Body of pancreas (tissue), 4 donors: ENCODE data around the gene MYL5.

Experiments used
- POLR2A ChIP-seq, 3 donors: fragments of 450-650 bp; IDR thresholded peaks; one replicate each; pipeline ENCODE4 v1.6.1; 2016; ENCODE audit warnings: antibody characterized with exemption in 3 of 3, mild to moderate bottlenecking in 2 of 3
- TF ChIP-seq, protein P1 (sequence below), 7 experiments: fragments of 450-650 bp in 4 of 7; fragments of 200-600 bp in 3 of 7; sonication (generic) in 3 of 7; IDR thresholded peaks; one replicate each; pipeline ENCODE4 v1.5.1; 2016 to 2019; ENCODE audit warnings: antibody characterized with exemption in 7 of 7

DNA sequence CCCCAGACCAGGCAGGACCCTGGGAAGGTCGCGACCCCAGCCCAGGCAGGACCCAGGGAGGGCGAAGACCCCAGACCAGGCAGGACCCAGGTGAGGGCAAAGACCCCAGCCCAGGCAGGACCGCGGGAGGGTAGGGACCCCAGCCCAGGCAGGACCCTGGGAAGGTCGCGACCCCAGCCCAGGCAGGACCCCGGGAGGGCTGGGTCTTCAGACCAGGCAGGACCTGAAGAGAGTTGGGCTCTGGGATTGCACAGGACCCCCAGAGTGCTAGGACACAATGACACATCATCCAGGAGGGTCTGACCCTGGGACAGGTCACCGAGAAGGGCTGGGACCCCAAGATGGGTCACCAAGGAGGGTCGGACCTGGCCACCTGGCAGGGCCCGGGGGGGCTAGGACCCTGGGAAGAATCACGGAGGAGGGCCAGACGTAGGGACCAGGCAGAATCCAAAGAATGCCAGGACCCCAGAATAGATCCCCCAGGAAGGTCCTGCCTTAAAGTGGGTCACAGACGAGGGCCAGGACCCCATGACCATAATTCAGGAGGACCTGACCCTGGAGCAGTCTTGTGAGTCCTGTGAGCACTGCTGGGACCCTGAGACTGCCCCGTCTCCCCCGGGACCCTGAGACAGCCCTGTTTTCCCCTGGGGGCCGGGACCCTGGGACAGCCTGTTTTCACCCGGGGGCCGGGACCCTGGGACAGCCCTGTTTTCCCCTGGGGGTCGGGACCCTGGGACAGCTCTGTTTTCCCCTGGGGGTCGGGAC is 32.7 kb downstream of the MYL5 start:
- no peak for TF ChIP-seq POLR2A (IDR thresholded peaks at IDR 0.05)
- TF ChIP-seq, protein P1, sequence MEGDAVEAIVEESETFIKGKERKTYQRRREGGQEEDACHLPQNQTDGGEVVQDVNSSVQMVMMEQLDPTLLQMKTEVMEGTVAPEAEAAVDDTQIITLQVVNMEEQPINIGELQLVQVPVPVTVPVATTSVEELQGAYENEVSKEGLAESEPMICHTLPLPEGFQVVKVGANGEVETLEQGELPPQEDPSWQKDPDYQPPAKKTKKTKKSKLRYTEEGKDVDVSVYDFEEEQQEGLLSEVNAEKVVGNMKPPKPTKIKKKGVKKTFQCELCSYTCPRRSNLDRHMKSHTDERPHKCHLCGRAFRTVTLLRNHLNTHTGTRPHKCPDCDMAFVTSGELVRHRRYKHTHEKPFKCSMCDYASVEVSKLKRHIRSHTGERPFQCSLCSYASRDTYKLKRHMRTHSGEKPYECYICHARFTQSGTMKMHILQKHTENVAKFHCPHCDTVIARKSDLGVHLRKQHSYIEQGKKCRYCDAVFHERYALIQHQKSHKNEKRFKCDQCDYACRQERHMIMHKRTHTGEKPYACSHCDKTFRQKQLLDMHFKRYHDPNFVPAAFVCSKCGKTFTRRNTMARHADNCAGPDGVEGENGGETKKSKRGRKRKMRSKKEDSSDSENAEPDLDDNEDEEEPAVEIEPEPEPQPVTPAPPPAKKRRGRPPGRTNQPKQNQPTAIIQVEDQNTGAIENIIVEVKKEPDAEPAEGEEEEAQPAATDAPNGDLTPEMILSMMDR (IDR thresholded peaks at IDR 0.05): no peak
